Measurements from ENCODE around the gene CRMP1.

CRMP1 gene

GRCh38 chr4:5773271-5773555 is 119.7 kb downstream of the CRMP1 start:
- in situ Hi-C loops (cut with HindIII; ENCODE audit: low sequenced_read_pairs), result no loop called here
- no peak for TF ChIP-seq CTCF (IDR thresholded peaks at IDR 0.05; ENCODE audit: low read depth, low read length)
- no peak overlapping the region for H3K4me3 ChIP-seq (ENCODE audit: low read depth, low read length)
- DNase-seq (ENCODE audit: low read depth, low spot score), result peak; percentile 74

- in situ Hi-C loops (cut with HindIII; ENCODE audit: low sequenced_read_pairs), result no loop called here
- H3K4me3 ChIP-seq (ENCODE audit: low read depth, low read length), result no peak overlapping the region
- no peak for TF ChIP-seq CTCF (IDR thresholded peaks at IDR 0.05; ENCODE audit: low read depth, low read length)
- no peak for DNase-seq (ENCODE audit: low read depth, low spot score)
These were observed 120.2 kb downstream of the CRMP1 start for GRCh38 chr4:5772528-5773270.

All from astrocyte of the spinal cord (primary cell).